ENCODE results near the gene UNC13C.

DNA sequence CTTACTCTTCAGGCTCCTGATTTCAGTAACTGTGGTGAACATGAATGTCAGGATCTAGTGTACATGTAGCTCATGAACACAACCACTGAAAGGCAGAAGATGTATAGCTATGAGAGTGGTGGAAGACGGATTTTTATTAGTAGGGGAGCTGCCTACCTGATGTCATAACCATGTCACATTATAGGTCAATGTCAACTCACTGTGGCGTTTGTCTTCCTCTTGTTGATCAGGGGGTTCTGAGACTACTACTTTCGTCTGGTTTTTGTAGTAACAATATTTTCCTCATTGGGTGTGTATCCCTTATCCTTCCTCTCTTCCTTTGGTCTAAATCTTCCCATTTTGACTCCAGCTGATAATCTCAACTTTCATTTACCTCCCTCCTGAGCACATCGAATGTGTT, 7.3 kb downstream of the UNC13C start:
- TF ChIP-seq EP300 (conservative IDR thresholded peaks at IDR 0.05; ENCODE audit: poor library complexity, severe bottlenecking) (no peak), EZH2 (IDR thresholded peaks at IDR 0.05; ENCODE audit: borderline replicate concordance, insufficient read depth, low read length, poor library complexity, severe bottlenecking) (no peak), RAD21 (conservative IDR thresholded peaks at IDR 0.05) (no peak), SMC3 (conservative IDR thresholded peaks at IDR 0.05; ENCODE audit: poor library complexity) (no peak), POLR2AphosphoS5 (IDR thresholded peaks at IDR 0.05) (no peak), TAF1 (IDR thresholded peaks at IDR 0.05; ENCODE audit: low read depth) (no peak)
- TF ChIP-seq, protein P1, sequence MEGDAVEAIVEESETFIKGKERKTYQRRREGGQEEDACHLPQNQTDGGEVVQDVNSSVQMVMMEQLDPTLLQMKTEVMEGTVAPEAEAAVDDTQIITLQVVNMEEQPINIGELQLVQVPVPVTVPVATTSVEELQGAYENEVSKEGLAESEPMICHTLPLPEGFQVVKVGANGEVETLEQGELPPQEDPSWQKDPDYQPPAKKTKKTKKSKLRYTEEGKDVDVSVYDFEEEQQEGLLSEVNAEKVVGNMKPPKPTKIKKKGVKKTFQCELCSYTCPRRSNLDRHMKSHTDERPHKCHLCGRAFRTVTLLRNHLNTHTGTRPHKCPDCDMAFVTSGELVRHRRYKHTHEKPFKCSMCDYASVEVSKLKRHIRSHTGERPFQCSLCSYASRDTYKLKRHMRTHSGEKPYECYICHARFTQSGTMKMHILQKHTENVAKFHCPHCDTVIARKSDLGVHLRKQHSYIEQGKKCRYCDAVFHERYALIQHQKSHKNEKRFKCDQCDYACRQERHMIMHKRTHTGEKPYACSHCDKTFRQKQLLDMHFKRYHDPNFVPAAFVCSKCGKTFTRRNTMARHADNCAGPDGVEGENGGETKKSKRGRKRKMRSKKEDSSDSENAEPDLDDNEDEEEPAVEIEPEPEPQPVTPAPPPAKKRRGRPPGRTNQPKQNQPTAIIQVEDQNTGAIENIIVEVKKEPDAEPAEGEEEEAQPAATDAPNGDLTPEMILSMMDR (IDR thresholded peaks at IDR 0.05; ENCODE audit: poor library complexity, severe bottlenecking) = no peak
- TF ChIP-seq, protein P2, sequence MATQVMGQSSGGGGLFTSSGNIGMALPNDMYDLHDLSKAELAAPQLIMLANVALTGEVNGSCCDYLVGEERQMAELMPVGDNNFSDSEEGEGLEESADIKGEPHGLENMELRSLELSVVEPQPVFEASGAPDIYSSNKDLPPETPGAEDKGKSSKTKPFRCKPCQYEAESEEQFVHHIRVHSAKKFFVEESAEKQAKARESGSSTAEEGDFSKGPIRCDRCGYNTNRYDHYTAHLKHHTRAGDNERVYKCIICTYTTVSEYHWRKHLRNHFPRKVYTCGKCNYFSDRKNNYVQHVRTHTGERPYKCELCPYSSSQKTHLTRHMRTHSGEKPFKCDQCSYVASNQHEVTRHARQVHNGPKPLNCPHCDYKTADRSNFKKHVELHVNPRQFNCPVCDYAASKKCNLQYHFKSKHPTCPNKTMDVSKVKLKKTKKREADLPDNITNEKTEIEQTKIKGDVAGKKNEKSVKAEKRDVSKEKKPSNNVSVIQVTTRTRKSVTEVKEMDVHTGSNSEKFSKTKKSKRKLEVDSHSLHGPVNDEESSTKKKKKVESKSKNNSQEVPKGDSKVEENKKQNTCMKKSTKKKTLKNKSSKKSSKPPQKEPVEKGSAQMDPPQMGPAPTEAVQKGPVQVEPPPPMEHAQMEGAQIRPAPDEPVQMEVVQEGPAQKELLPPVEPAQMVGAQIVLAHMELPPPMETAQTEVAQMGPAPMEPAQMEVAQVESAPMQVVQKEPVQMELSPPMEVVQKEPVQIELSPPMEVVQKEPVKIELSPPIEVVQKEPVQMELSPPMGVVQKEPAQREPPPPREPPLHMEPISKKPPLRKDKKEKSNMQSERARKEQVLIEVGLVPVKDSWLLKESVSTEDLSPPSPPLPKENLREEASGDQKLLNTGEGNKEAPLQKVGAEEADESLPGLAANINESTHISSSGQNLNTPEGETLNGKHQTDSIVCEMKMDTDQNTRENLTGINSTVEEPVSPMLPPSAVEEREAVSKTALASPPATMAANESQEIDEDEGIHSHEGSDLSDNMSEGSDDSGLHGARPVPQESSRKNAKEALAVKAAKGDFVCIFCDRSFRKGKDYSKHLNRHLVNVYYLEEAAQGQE (IDR thresholded peaks at IDR 0.05; ENCODE audit: borderline replicate concordance) = no peak

Measured in neural cell (in vitro differentiated cells).